Measurements from ENCODE around the gene ITGA1. TPM values are rescaled to one million over a fixed set of nuclear protein-coding genes. Genes with fewer than 3 reads are reported as not detected.

The ITGA1 gene
- total RNA-seq, 6 experiments from 2014 or later = 66.5 to 116 (median 82.1) TPM

- intact Hi-C loops (cut with DNase I) = loop anchor here (10.0 kb wide), 2 partner anchors 106 to 126 kb away; no protein-coding TSS in a partner anchor
- Histone ChIP-seq H3K4me3 (peak overlapping the region; percentile 58 to 67 (median 65)), H3K4me1 (peaks cover 0 to 44% (median 15%) of the 10 kb centered on the region in 4 donors), H3K27me3 (no peaks in the 10 kb centered on the region), H3K9me3 (no peaks in the 10 kb centered on the region), H3K36me3 (no peaks in the 10 kb centered on the region), H3K27ac (peak overlapping the region; percentile 88 to 95 (median 92))
- 1% methylated on average over 7 of the region's 7 CpGs for WGBS (ENCODE audit: insufficient coverage, low coverage, low lambda C conversion rate, missing lambda C conversion rate)
- TF ChIP-seq POLR2A (IDR thresholded peaks at IDR 0.05) = no peak
- TF ChIP-seq, protein P1, sequence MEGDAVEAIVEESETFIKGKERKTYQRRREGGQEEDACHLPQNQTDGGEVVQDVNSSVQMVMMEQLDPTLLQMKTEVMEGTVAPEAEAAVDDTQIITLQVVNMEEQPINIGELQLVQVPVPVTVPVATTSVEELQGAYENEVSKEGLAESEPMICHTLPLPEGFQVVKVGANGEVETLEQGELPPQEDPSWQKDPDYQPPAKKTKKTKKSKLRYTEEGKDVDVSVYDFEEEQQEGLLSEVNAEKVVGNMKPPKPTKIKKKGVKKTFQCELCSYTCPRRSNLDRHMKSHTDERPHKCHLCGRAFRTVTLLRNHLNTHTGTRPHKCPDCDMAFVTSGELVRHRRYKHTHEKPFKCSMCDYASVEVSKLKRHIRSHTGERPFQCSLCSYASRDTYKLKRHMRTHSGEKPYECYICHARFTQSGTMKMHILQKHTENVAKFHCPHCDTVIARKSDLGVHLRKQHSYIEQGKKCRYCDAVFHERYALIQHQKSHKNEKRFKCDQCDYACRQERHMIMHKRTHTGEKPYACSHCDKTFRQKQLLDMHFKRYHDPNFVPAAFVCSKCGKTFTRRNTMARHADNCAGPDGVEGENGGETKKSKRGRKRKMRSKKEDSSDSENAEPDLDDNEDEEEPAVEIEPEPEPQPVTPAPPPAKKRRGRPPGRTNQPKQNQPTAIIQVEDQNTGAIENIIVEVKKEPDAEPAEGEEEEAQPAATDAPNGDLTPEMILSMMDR (IDR thresholded peaks at IDR 0.05) = no peak
- no peak for ATAC-seq
- no peak for DNase-seq
Measured at GRCh38 chr5:52788505-52788821, 747 bp downstream of the ITGA1 start.

- intact Hi-C loops (cut with DNase I) = loop anchor here (10.0 kb wide), 2 partner anchors 105 to 125 kb away; no protein-coding TSS in a partner anchor
- H3K4me3 ChIP-seq = peak overlapping the region; percentile 58 to 67 (median 65)
- DNase-seq (no peak), ATAC-seq (peak in 2 of 4 donors; percentile 7 to 19)
- TF ChIP-seq, protein P1 (IDR thresholded peaks at IDR 0.05) = no peak
- peak; percentile 23 for TF ChIP-seq POLR2A (IDR thresholded peaks at IDR 0.05)
- 13% methylated on average over 1 of the region's 1 CpG for WGBS (ENCODE audit: insufficient coverage, low coverage, low lambda C conversion rate, missing lambda C conversion rate)
- peak overlapping the region; percentile 88 to 95 (median 92) for H3K27ac ChIP-seq
- H3K36me3 ChIP-seq = no peaks in the 10 kb centered on the region
- H3K9me3 ChIP-seq = no peaks in the 10 kb centered on the region
- H3K4me1 ChIP-seq = peaks cover 0 to 51% (median 16%) of the 10 kb centered on the region in 4 donors
- H3K27me3 ChIP-seq = no peaks in the 10 kb centered on the region
Measured at GRCh38 chr5:52789378-52789777, 1.7 kb downstream of the ITGA1 start.

GRCh38 chr5:52789851-52790250 lies 2.1 kb downstream of the ITGA1 start:
- Histone ChIP-seq H3K36me3 (no peaks in the 10 kb centered on the region), H3K27me3 (no peaks in the 10 kb centered on the region), H3K27ac (peak overlapping the region; percentile 88 to 95 (median 92)), H3K4me1 (peaks cover 0 to 51% (median 16%) of the 10 kb centered on the region in 4 donors), H3K4me3 (peak overlapping the region; percentile 58 to 67 (median 65)), H3K9me3 (no peaks in the 10 kb centered on the region)
- TF ChIP-seq, protein P1 (IDR thresholded peaks at IDR 0.05) = no peak
- no peak for TF ChIP-seq POLR2A (IDR thresholded peaks at IDR 0.05)
- WGBS (ENCODE audit: insufficient coverage, low coverage, low lambda C conversion rate, missing lambda C conversion rate) = 15% methylated on average over 2 of the region's 2 CpGs
- no peak for DNase-seq
- intact Hi-C loops (cut with DNase I) = loop anchor here (10.0 kb wide), 2 partner anchors 105 to 125 kb away; no protein-coding TSS in a partner anchor
- no peak for ATAC-seq

DNA sequence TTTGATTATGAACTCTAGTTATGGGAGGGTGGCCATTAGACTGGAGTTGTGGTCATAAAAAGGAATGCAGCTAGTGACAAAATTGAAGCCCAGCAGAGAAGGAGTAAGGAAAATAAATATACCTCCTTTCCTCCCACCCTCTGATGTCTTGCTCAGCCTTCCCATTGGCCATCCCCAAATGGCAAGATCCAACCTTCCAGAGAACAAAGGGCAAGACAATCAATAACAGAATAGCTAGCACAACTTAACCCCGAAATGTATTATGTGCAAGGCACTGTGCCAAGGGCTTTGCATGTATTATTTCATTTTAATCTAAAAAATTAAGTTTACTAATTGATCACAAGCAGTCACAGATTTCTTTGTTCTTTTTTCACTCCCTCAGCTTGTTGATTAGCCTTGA lies 3.6 kb downstream of the ITGA1 start:
- TF ChIP-seq POLR2A (IDR thresholded peaks at IDR 0.05) = no peak
- TF ChIP-seq, protein P1 (IDR thresholded peaks at IDR 0.05) = peak in 1 of 4 donors; percentile 4
- Histone ChIP-seq H3K36me3 (no peaks in the 10 kb centered on the region), H3K27ac (peak overlapping the region; percentile 20 to 95 (median 92)), H3K9me3 (no peaks in the 10 kb centered on the region), H3K27me3 (no peaks in the 10 kb centered on the region), H3K4me1 (peaks cover 0 to 60% (median 24%) of the 10 kb centered on the region in 4 donors), H3K4me3 (no peak overlapping the region)
- DNase-seq (no peak), ATAC-seq (no peak)
- 17% methylated on average over 1 of the region's 1 CpG for WGBS (ENCODE audit: insufficient coverage, low coverage, low lambda C conversion rate, missing lambda C conversion rate)
- intact Hi-C loops (cut with DNase I) = no loop called here
